ENCODE data around the gene MAP3K12.

- TF ChIP-seq, protein P1, sequence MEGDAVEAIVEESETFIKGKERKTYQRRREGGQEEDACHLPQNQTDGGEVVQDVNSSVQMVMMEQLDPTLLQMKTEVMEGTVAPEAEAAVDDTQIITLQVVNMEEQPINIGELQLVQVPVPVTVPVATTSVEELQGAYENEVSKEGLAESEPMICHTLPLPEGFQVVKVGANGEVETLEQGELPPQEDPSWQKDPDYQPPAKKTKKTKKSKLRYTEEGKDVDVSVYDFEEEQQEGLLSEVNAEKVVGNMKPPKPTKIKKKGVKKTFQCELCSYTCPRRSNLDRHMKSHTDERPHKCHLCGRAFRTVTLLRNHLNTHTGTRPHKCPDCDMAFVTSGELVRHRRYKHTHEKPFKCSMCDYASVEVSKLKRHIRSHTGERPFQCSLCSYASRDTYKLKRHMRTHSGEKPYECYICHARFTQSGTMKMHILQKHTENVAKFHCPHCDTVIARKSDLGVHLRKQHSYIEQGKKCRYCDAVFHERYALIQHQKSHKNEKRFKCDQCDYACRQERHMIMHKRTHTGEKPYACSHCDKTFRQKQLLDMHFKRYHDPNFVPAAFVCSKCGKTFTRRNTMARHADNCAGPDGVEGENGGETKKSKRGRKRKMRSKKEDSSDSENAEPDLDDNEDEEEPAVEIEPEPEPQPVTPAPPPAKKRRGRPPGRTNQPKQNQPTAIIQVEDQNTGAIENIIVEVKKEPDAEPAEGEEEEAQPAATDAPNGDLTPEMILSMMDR (IDR thresholded peaks at IDR 0.05; ENCODE audit: low read length): no peak
- TF ChIP-seq EZH2 (IDR thresholded peaks at IDR 0.05; ENCODE audit: borderline replicate concordance, low read length): no peak
Measured at GRCh38 chr12:53506881-53507602, 7.8 kb upstream of the MAP3K12 start, which contains the start of gene NPFF.
